ENCODE measurements around the gene MAST4. TPM values are rescaled to one million over a fixed set of nuclear protein-coding genes. Genes with fewer than 3 reads are reported as not detected.

MAST4 gene
- total RNA-seq, 4 donors from 2014 or later, result 19.5 to 44.1 (median 24.1) TPM

DNA sequence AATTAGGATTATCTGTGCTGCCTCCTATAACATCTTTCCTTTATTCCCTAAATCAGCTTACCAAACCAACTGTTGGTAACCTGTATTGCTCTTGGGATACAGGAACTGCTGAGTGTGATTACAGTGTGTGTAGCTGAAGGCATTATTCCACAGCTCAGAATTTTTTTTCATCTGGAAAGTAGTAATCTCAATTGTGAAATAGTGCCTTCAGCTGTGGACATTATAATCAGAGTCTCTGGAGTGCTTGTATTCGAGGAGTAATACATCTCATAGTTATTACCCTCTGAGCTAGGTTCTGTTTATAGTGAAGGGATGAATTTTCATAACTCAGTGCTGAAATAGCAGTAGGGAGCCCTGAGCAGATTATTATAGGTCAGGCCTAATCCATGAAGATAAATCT lies 199.5 kb downstream of the MAST4 start:
- no peak for DNase-seq (ENCODE audit: low spot score in 2 of 2)
- Histone ChIP-seq H3K27me3 (no peaks in the 10 kb centered on the region), H3K27ac (no peak overlapping the region), H3K4me3 (no peak overlapping the region), H3K36me3 (no peaks in the 10 kb centered on the region), H3K9me3 (no peaks in the 10 kb centered on the region), H3K4me1 (no peaks in the 10 kb centered on the region)
- WGBS, 2 donors, result 80 to 82% methylated on average over 1 of the region's 1 CpG
- TF ChIP-seq, protein P1, sequence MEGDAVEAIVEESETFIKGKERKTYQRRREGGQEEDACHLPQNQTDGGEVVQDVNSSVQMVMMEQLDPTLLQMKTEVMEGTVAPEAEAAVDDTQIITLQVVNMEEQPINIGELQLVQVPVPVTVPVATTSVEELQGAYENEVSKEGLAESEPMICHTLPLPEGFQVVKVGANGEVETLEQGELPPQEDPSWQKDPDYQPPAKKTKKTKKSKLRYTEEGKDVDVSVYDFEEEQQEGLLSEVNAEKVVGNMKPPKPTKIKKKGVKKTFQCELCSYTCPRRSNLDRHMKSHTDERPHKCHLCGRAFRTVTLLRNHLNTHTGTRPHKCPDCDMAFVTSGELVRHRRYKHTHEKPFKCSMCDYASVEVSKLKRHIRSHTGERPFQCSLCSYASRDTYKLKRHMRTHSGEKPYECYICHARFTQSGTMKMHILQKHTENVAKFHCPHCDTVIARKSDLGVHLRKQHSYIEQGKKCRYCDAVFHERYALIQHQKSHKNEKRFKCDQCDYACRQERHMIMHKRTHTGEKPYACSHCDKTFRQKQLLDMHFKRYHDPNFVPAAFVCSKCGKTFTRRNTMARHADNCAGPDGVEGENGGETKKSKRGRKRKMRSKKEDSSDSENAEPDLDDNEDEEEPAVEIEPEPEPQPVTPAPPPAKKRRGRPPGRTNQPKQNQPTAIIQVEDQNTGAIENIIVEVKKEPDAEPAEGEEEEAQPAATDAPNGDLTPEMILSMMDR (IDR thresholded peaks at IDR 0.05), result no peak
- no peak for TF ChIP-seq POLR2A (IDR thresholded peaks at IDR 0.05)
- TF ChIP-seq EP300 (IDR thresholded peaks at IDR 0.05), result no peak

DNA sequence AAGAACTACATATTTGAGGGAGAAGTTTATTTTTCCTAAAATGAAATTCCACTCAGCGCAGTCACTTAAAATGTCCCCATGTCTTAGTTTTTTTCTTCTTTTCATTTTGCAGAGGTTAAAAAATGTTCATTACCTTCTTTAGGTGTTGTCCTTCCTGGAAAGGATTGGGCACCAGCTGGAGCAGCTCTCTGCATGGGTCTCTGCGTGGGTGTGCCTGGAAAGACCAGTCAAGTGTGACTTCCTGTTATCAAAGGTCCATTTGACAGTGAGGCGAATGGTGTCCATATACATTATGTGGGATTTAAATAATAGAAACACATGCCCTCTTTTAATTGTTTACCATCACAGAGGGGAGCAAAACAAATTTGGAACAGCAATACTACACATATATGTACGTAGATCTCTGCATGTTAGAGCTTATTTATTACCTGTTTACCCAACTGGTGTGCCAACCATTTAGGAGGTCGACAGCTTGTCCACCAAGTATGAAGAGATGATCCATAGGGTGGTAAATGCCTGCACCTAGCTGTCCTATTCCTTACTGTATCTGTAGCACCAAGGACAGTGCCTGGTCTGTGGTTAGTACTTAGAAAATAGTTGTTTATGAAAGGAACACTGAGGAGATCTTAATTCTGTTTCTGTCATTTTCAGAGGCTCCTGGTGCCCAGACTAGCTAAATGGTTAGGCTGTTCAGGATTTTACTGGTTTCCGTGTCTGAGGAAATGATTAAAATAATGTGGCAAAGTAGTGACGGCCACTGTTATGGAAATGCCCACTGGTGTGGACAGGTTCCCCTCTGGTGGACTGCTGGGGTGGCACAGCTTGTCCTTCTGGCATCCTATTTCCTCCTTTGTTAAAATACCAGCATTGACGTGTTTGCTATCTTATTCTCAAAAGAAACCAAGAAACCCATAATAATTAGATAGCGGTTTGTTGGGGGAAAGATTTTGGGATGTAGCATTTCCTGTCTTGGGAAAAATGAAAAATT lies 200.4 kb downstream of the MAST4 start:
- DNase-seq (ENCODE audit: low spot score in 2 of 2), result no peak
- Histone ChIP-seq H3K4me1 (no peaks in the 10 kb centered on the region), H3K27me3 (no peaks in the 10 kb centered on the region), H3K4me3 (no peak overlapping the region), H3K27ac (no peak overlapping the region), H3K9me3 (no peaks in the 10 kb centered on the region), H3K36me3 (no peaks in the 10 kb centered on the region)
- TF ChIP-seq, protein P1 (IDR thresholded peaks at IDR 0.05), result no peak
- TF ChIP-seq POLR2A (IDR thresholded peaks at IDR 0.05), result no peak
- no peak for TF ChIP-seq EP300 (IDR thresholded peaks at IDR 0.05)
- WGBS, 2 donors, result 69 to 75% methylated on average over 9 of the region's 9 CpGs

DNA sequence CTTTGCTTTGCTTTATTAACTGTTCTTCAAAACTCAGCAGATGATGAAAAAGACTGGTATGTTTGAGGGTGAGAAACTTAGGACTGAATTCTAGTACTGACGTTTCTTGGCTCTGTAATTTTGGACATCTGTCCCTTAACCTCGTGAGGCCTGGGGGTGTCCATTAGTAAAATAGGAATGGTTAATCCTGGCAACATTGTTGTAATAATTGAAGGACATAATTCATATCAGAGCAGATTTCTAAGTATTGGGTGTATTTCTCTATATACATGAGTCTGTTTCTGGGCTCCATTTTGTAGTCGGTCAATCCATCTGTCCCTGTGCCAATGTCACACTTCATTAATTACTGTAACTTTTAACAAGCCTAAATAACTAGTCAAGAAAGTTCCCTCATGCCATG lies 206.7 kb downstream of the MAST4 start:
- WGBS, 2 donors, result 58 to 79% methylated on average over 3 of the region's 3 CpGs
- Histone ChIP-seq H3K9me3 (no peaks in the 10 kb centered on the region), H3K27ac (no peak overlapping the region), H3K4me3 (no peak overlapping the region), H3K27me3 (peaks cover 0 to 4% of the 10 kb centered on the region in 2 donors), H3K4me1 (no peaks in the 10 kb centered on the region), H3K36me3 (no peaks in the 10 kb centered on the region)
- DNase-seq (ENCODE audit: low spot score in 2 of 2), result no peak
- no peak for TF ChIP-seq POLR2A (IDR thresholded peaks at IDR 0.05)
- TF ChIP-seq, protein P1 (IDR thresholded peaks at IDR 0.05), result no peak
- TF ChIP-seq EP300 (IDR thresholded peaks at IDR 0.05), result no peak

DNA sequence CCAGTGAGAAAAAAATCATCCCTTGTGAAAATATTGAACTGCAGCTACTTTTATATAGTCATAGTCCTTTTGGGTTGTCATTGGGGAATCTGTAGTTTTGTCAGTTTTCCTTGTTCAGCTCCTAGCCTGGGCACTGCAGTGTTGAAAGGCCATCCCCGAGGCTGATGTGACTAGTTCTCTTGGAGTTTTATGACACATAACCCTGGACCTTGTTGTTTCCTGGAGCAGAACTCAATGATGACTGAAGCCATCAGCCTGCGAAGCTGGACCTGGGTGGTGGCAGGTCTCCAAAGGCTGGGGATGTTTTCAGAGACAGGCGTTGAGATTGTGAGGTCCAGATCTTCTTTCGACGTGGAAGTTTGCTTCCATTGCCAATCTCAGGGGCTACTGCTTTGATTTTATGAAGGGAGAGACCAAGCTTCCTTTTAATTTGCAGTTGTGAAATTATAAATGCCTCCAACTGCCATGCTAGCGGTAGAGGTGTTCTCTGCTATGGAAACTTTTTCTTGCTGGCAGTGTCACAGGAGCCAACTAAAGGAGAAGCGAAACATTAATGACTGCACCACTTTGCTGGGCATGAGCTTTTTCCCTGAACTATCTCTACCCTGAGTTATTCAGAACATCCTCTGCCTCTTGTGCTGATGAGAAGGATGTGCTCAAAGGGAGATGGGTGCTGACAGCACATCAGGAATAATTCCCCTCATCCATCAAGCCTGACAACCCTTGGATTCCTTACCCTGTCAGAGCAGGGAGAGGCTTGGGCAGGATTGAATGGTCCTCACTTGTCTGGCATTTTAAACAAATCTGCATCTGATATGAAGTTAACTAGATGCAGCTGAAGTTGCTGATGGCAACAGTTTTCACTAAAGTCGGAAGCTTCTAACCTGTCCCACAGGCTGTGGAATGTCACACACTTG lies 209.6 kb downstream of the MAST4 start:
- TF ChIP-seq EP300 (IDR thresholded peaks at IDR 0.05) (no peak), POLR2A (IDR thresholded peaks at IDR 0.05) (no peak)
- TF ChIP-seq, protein P1 (IDR thresholded peaks at IDR 0.05), result no peak
- 78 to 81% methylated on average over 8 of the region's 8 CpGs for WGBS, 2 donors
- DNase-seq (ENCODE audit: low spot score in 2 of 2), result no peak
- Histone ChIP-seq H3K4me3 (no peak overlapping the region), H3K9me3 (no peaks in the 10 kb centered on the region), H3K4me1 (no peaks in the 10 kb centered on the region), H3K27me3 (peaks cover 0 to 4% of the 10 kb centered on the region in 2 donors), H3K27ac (no peak overlapping the region), H3K36me3 (no peaks in the 10 kb centered on the region)

Measured in tibial nerve (tissue), 4 donors.